HCT116 (cell line): ENCODE results near the gene DHRS12.

ENCODE experiments used
- ATF3 ChIP-seq: IDR thresholded peaks from 2 replicates; pipeline ENCODE4 v1.6.1; 2012
- CEBPB ChIP-seq: IDR thresholded peaks from 2 replicates; pipeline ENCODE4 v1.6.1; 2012; ENCODE audit warnings: low read depth
- CTCF ChIP-seq, 3 experiments: fragments of 200-600 bp in 1 of 3; sonication (generic) in 1 of 3; IDR thresholded peaks in 2 of 3; conservative IDR thresholded peaks in 1 of 3; 2 replicates each; pipeline ENCODE4 v1.5.1; 2012 to 2017; ENCODE audit warnings: low read depth in 2 of 3, low read length in 2 of 3, antibody characterized with exemption in 1 of 3, borderline replicate concordance in 1 of 3, control low read depth in 1 of 3, mild to moderate bottlenecking in 1 of 3, mixed read lengths in 1 of 3, mixed run types in 1 of 3, moderate library complexity in 1 of 3; ENCODE audit not compliant: insufficient read depth in 1 of 3
- EZH2 ChIP-seq: fragments of 200-600 bp; sonication (generic); IDR thresholded peaks from 2 replicates; pipeline ENCODE4 v1.6.1; 2017; ENCODE audit warnings: antibody characterized with exemption, mixed run types
- JUND ChIP-seq: IDR thresholded peaks from 2 replicates; pipeline ENCODE4 v1.6.1; 2012
- RAD21 ChIP-seq: IDR thresholded peaks from 2 replicates; pipeline ENCODE4 v1.6.1; 2012; ENCODE audit warnings: low read depth, mild to moderate bottlenecking
- SRF ChIP-seq: IDR thresholded peaks from 2 replicates; pipeline ENCODE4 v1.6.1; 2012; ENCODE audit warnings: low read depth
- ZNF274 ChIP-seq: fragments of 200-500 bp; sonication (Bioruptor generic); IDR thresholded peaks from 2 replicates; pipeline ENCODE4 v1.6.1; 2014; ENCODE audit warnings: mild to moderate bottlenecking, low read depth, low read length, inconsistent platforms

GRCh38 chr13:51772781-51773180 is 31.2 kb downstream of the DHRS12 start:
- TF ChIP-seq RAD21 (no peak), CTCF (IDR thresholded peaks at IDR 0.05 in 2 of 3, conservative IDR thresholded peaks at IDR 0.05 in 1 of 3; ENCODE audit: borderline replicate concordance in 1 of 3, insufficient read depth in 1 of 3, low read depth in 2 of 3, low read length in 2 of 3) (no peak), ATF3 (no peak), EZH2 (no peak), CEBPB (no peak), JUND (no peak), ZNF274 (no peak), SRF (no peak)
